GM15510 (cell line): ENCODE data around the gene ACADS.

Experiments
- POLR2A ChIP-seq: IDR thresholded peaks from 3 replicates; pipeline ENCODE4 v1.6.1; 2011; ENCODE audit warnings: borderline replicate concordance; ENCODE audit not compliant: insufficient read length; ENCODE audit errors: extremely low read depth

Gene ACADS

GRCh38 chr12:120754792-120755191 is 29.2 kb downstream of the ACADS start:
- TF ChIP-seq POLR2A = no peak

GRCh38 chr12:120755269-120755668 is 29.6 kb downstream of the ACADS start:
- no peak for TF ChIP-seq POLR2A

- no peak for TF ChIP-seq POLR2A
Measured at GRCh38 chr12:120757226-120757742, 31.7 kb downstream of the ACADS start.

DNA sequence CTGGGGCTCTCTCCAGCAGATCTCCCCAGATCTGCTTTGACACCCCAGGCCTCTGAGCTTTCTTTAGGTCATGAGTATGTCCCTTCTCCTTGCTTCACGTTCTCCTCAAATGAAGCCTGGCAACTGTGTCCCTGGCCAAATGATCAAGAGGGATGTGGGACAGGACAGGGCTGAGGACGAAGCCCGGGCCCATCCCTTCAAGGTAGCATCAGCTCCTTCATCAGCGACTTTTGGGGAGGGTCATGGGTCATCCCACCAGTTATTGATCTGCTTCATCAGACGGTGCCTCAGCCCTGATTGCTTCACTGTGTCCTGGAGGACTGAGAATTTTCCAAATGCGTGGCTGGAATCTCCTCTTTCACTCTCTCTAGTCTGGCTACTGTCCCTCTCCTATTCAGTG is 32.3 kb downstream of the ACADS start:
- no peak for TF ChIP-seq POLR2A

GRCh38 chr12:120758798-120759590 is 33.4 kb downstream of the ACADS start:
- no peak for TF ChIP-seq POLR2A

DNA sequence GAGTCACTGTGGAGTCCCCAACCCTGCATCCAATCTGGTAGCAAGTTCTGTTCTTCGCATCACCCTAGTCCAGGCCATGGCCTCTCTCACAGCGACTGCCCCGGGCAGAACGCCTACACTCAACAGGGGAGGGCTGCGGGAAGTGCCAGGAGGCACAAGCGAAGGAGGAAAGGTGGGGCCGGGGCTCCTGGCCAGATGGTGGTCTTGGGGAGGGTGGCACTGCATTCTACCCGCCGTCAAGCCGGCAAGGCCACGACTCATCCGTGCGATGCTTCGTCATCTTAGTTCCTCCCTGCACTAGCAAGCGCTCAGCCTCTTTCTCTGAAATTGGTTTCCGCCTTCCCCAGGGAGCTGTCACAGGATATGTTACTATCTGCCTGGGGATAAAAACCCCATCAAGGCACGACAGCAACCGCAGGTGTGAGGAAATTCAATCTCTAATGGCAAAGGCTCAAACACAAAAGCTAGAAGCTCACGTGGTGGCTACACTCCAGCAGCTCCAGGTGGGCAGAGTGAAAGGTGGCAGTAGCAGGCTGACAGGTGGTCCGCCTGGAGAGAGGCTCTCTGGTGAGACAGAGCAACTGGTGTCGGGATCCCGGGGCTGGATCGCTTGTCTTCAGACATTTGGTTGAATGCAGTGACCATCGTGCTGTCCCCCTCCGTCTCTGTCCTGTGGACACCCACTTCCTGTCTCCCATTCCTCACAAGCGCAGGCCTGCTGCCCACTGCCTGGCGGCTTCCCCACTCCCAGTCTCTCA is 34.1 kb downstream of the ACADS start:
- no peak for TF ChIP-seq POLR2A

DNA sequence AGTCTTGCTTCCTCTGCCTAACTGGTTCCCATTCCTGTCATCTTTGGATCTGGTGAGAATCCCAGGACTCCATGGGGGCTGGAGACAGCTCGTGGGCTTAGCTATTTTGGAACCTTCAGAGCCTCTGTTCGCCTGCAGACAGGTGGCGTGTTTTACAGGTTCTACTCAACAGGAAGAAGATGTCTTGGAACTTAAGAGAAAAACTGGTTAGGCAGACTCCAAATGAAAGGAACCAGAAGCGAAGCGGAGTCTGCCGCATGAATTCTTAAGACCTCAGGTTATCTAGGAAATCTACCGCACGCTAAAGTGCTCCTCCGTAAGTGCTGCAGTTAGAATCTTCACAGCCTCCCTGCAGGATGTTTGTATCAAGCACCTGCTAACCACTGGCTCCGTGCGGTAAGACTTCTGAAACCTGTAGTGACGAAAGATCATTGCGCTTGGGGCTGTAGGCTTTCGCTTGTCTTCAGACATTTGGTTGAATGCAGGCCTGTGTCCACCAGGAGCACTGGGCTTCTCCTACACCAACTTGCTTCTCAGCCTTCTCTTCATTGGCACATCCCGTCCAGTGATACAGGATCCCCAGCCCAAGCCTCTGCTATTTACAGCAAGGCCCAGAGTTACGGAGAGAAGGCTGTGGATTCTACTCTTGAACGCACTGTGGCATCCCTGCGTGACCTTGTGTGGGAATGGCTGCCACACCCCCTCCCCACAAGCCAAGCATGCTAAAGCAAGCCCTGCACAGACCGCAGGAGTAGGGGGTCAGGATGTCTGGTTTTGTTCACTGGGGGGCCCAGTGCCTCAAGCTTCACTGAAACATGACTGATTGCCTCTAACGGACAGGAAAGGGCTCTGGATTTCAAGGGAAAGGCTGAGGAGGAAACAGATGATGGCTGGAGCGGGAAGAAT is 35.0 kb downstream of the ACADS start:
- TF ChIP-seq POLR2A = no peak

- TF ChIP-seq POLR2A = no peak
Measured at GRCh38 chr12:120761519-120761934, 35.9 kb downstream of the ACADS start.

- no peak for TF ChIP-seq POLR2A
Measured at GRCh38 chr12:120762086-120762485, 36.5 kb downstream of the ACADS start.

GRCh38 chr12:120763250-120763649 is 37.6 kb downstream of the ACADS start:
- TF ChIP-seq POLR2A = no peak

GRCh38 chr12:120764816-120765215 is 39.2 kb downstream of the ACADS start:
- no peak for TF ChIP-seq POLR2A

DNA sequence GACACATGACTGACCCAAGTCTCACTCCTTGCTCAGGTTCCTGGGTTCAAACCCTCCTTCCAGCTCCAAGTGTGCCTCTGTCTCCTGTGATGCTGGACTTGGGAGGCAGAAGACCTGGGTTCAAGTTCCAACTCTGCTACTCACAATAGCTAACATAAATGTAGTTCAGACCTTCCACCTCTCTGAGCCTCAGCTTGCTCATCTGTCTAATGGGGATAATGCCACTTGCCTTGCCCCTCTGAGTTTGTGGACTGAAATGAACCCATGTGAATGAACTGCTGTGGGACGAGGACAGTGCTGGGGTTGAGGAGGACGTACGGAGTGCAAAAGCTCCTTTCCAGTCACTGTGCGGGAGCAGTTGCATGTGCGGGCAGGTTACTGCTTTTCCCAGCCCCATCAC is 40.9 kb downstream of the ACADS start:
- no peak for TF ChIP-seq POLR2A

- no peak for TF ChIP-seq POLR2A
Measured at GRCh38 chr12:120767071-120768024, 41.7 kb downstream of the ACADS start.

GRCh38 chr12:120771097-120771496 is 45.5 kb downstream of the ACADS start:
- TF ChIP-seq POLR2A = no peak
